B cell (primary cell): ENCODE data around the gene SS18L1. TPM values are rescaled to one million over a fixed set of nuclear protein-coding genes. Genes with fewer than 3 reads are reported as not detected.

Experiments
- ATAC-seq: fragments of 200-7000 bp; cut with Tn5 transposase; one replicate; pipeline ENCODE4 v1.10.0; 2021; ENCODE audit warnings: low read depth, mild to moderate bottlenecking, moderate number of reproducible peaks, moderate library complexity
- CTCF ChIA-PET: fragments of 350-600 bp; sonication (Branson Sonifier 250); formaldehyde crosslinking; loops from one replicate; lab custom pipeline; 2021; ENCODE audit warnings: antibody characterized with exemption, inconsistent platforms; lab: Charles Lee
- POLR2A ChIA-PET: fragments of 350-600 bp; sonication (Branson Sonifier 250); formaldehyde crosslinking; loops from one replicate; lab custom pipeline; 2021; ENCODE audit warnings: antibody characterized with exemption; lab: Charles Lee
- DNase-seq: peaks from one replicate; pipeline ENCODE4 v3.0.0; 2013
- H2AFZ ChIP-seq: 2 replicates; pipeline ENCODE4 v1.6.1; 2012; ENCODE audit warnings: mild to moderate bottlenecking, low read depth, low read length; ENCODE audit not compliant: insufficient read depth, poor library complexity, severe bottlenecking
- H3K27ac ChIP-seq, 2 donors: 1 replicate in 1 of 2; 2 replicates in 1 of 2; pipeline ENCODE4 v1.5.1; 2012 to 2013; ENCODE audit warnings: low read length in 2 of 2, mild to moderate bottlenecking in 2 of 2, moderate library complexity in 1 of 2
- H3K27me3 ChIP-seq, 4 experiments: fragments of 200-600 bp in 1 of 4; sonication (generic) in 1 of 4; replicated peaks in 1 of 4; 1 replicate in 2 of 4; 2 replicates in 2 of 4; pipeline versions ENCODE4 v1.6.1 to v1.7.0; 2013 to 2016; ENCODE audit warnings: low read length in 3 of 4, mild to moderate bottlenecking in 2 of 4, mixed read lengths in 1 of 4, moderate library complexity in 1 of 4; ENCODE audit not compliant: insufficient read depth in 4 of 4, control insufficient read depth in 3 of 4; ENCODE audit errors: control extremely low read depth in 1 of 4
- H3K36me3 ChIP-seq, 2 experiments: replicated peaks in 1 of 2; 1 replicate in 1 of 2; 2 replicates in 1 of 2; pipeline versions ENCODE4 v1.6.1 to v1.7.1; 2013; ENCODE audit warnings: low read length in 1 of 2; ENCODE audit not compliant: insufficient read depth in 2 of 2, control insufficient read depth in 1 of 2; ENCODE audit errors: control extremely low read depth in 1 of 2, extremely low read depth in 1 of 2
- H3K4me1 ChIP-seq, 2 donors: fragments of 200-600 bp in 1 of 2; sonication (generic) in 1 of 2; 1 replicate in 1 of 2; 2 replicates in 1 of 2; pipeline versions ENCODE4 v1.5.1 to v1.6.1; 2013 to 2017; ENCODE audit warnings: low read length in 2 of 2; ENCODE audit not compliant: control insufficient read depth in 2 of 2, insufficient read depth in 2 of 2
- H3K4me2 ChIP-seq: replicated peaks from 2 replicates; pipeline ENCODE3; 2012; ENCODE audit warnings: mild to moderate bottlenecking, low read depth, low read length; ENCODE audit not compliant: poor library complexity, severe bottlenecking
- H3K4me3 ChIP-seq, 5 experiments: fragments of 200-600 bp in 1 of 5; sonication (generic) in 1 of 5; 1 replicate in 3 of 5; 2 replicates in 2 of 5; pipeline versions ENCODE4 v1.5.1 to v1.7.0; 2011 to 2016; ENCODE audit warnings: low read length in 4 of 5, mild to moderate bottlenecking in 4 of 5, low read depth in 2 of 5, control low read depth in 1 of 5, moderate library complexity in 1 of 5; ENCODE audit not compliant: insufficient read depth in 1 of 5; ENCODE audit errors: control extremely low read depth in 1 of 5, extremely low read depth in 1 of 5
- H3K79me2 ChIP-seq: fragments of 200-600 bp; sonication (generic); one replicate; pipeline ENCODE4 v1.6.0; 2016; ENCODE audit warnings: low read length; ENCODE audit not compliant: control insufficient read depth, insufficient read depth
- H3K9ac ChIP-seq: fragments of 200-600 bp; sonication (generic); 2 replicates; pipeline ENCODE4 v1.6.1; 2017; ENCODE audit warnings: mild to moderate bottlenecking, low read length, moderate library complexity
- H3K9me3 ChIP-seq, 3 donors: one replicate each; pipeline versions ENCODE4 v1.6.1 to v1.7.1; 2013; ENCODE audit warnings: low read length in 2 of 3; ENCODE audit not compliant: control insufficient read depth in 2 of 3, insufficient read depth in 1 of 3; ENCODE audit errors: control extremely low read depth in 1 of 3
- H4K20me1 ChIP-seq: 2 replicates; pipeline ENCODE4 v1.6.0; 2012; ENCODE audit warnings: mild to moderate bottlenecking, low read length; ENCODE audit not compliant: insufficient read depth, control insufficient read depth, poor library complexity, severe bottlenecking
- H3K27ac Mint-ChIP-seq: one replicate; pipeline ENCODE4 v1.8.0; 2021; ENCODE audit warnings: mixed read lengths
- H3K27me3 Mint-ChIP-seq: one replicate; pipeline ENCODE4 v1.8.0; 2021; ENCODE audit warnings: mixed read lengths
- H3K4me1 Mint-ChIP-seq: one replicate; pipeline ENCODE4 v1.8.0; 2021; ENCODE audit warnings: mixed read lengths
- H3K4me3 Mint-ChIP-seq: one replicate; pipeline ENCODE4 v1.8.0; 2021; ENCODE audit warnings: mixed read lengths
- H3K9me3 Mint-ChIP-seq: one replicate; pipeline ENCODE4 v1.8.0; 2022; ENCODE audit warnings: mixed read lengths; ENCODE audit not compliant: insufficient read depth
- CTCF ChIP-seq: fragments of 200-600 bp; IDR thresholded peaks from one replicate; pipeline ENCODE4 v1.8.0; 2022; ENCODE audit warnings: antibody characterized with exemption, mild to moderate bottlenecking
- WGBS: methylation state at CpG from one replicate; pipeline ENCODE4 v1.1.5; 2013; ENCODE audit warnings: missing lambda C conversion rate; ENCODE audit not compliant: insufficient coverage; 5-methylcytosine and 5-hydroxymethylcytosine counted together
- intact Hi-C: fragments of 100-400 bp; cut with micrococcal nuclease; formaldehyde crosslinking; loops from one replicate; pipeline ENCODE4 v1.10.0; 2022
- polyA plus RNA-seq: library from polyadenylated mRNA; depleted of rRNA; stranded (reverse); fragments of >200 nt; gene quantifications from 2 replicates; pipeline ENCODE4 v1.2.3, GENCODE V29; 2012
- total RNA-seq, 2 donors: library from RNA; stranded (reverse); fragments of 120-200 nt in 1 of 2; gene quantifications; 1 replicate in 1 of 2; 2 replicates in 1 of 2; pipeline versions ENCODE4 v1.2.3 to v1.2.4, GENCODE V29; 2013 to 2022

SS18L1 gene
- total and polyA plus RNA-seq, 2 donors (not counting 1 experiment from before 2014, with no cell fraction given) = 15.4 to 20.7 TPM

GRCh38 chr20:62168890-62169435 lies 25.4 kb downstream of the SS18L1 start:
- Histone ChIP-seq H3K9me3 (no peaks in the 10 kb centered on the region), H3K27ac (no peak overlapping the region), H3K79me2 (no peaks in the 10 kb centered on the region), H3K4me1 (no peaks in the 10 kb centered on the region), H4K20me1 (no peaks in the 10 kb centered on the region), H2AFZ (no peak overlapping the region), H3K9ac (no peak overlapping the region), H3K4me2 (no peak overlapping the region), H3K4me3 (no peak overlapping the region), H3K36me3 (peaks cover 0 to 12% of the 10 kb centered on the region in 2 experiments), H3K27me3 (no peaks in the 10 kb centered on the region)
- Mint-ChIP-seq H3K9me3 (no peaks in the 10 kb centered on the region), H3K27me3 (no peaks in the 10 kb centered on the region), H3K4me3 (no peak overlapping the region), H3K27ac (no peak overlapping the region), H3K4me1 (no peaks in the 10 kb centered on the region)
- CTCF ChIA-PET = no interaction called here
- no peak for TF ChIP-seq CTCF
- POLR2A ChIA-PET = no interaction called here
- DNase-seq (no peak), ATAC-seq (no peak)
- 98% methylated on average over 20 of the region's 23 CpGs for whole genome bisulfite sequencing
- intact Hi-C loops = no loop called here

- no peaks in the 10 kb centered on the region for H3K9me3 ChIP-seq
- TF ChIP-seq CTCF = no peak
- ATAC-seq (no peak), DNase-seq (no peak)
- H3K9ac ChIP-seq = no peak overlapping the region
- no peaks in the 10 kb centered on the region for H3K9me3 Mint-ChIP-seq
- no peaks in the 10 kb centered on the region for H3K79me2 ChIP-seq
- 100% methylated on average over 7 of the region's 9 CpGs for WGBS
- CTCF ChIA-PET = interaction anchor here (0.6 kb wide), 1 partner anchor 18 kb away, joined by 3 read pairs; no protein-coding TSS in a partner anchor
- H2AFZ ChIP-seq = no peak overlapping the region
- POLR2A ChIA-PET = no interaction called here
- no peaks in the 10 kb centered on the region for H3K27me3 ChIP-seq
- no peak overlapping the region for H3K4me3 Mint-ChIP-seq
- H3K27ac ChIP-seq = no peak overlapping the region
- no peaks in the 10 kb centered on the region for H3K4me1 Mint-ChIP-seq
- H3K4me2 ChIP-seq = no peak overlapping the region
- H3K27ac Mint-ChIP-seq = no peak overlapping the region
- no peaks in the 10 kb centered on the region for H3K27me3 Mint-ChIP-seq
- no peaks in the 10 kb centered on the region for H4K20me1 ChIP-seq
- H3K4me3 ChIP-seq = no peak overlapping the region
- H3K4me1 ChIP-seq = no peaks in the 10 kb centered on the region
- H3K36me3 ChIP-seq = peaks cover 0 to 6% of the 10 kb centered on the region in 2 experiments
- intact Hi-C loops = no loop called here
Observed at GRCh38 chr20:62170536-62170935, 27.0 kb downstream of the SS18L1 start.
